Esophagus muscularis mucosa (tissue), 4 donors: ENCODE data around the gene SLC39A11. TPM values are rescaled to one million over a fixed set of nuclear protein-coding genes. Genes with fewer than 3 reads are reported as not detected.

ENCODE experiments used
- DNase-seq: peaks from one replicate; pipeline ENCODE4 v3.0.0-alpha.2; 2017; ENCODE audit errors: extremely low spot score
- H3K27ac ChIP-seq, 4 donors: fragments of 200-600 bp; sonication (generic); replicated peaks in 1 of 4; 1 replicate in 3 of 4; 2 replicates in 1 of 4; pipeline ENCODE4 v1.5.1; 2016 to 2019; ENCODE audit warnings: mild to moderate bottlenecking in 1 of 4
- H3K27me3 ChIP-seq, 4 donors: fragments of 200-600 bp; sonication (generic); one replicate each; pipeline versions ENCODE4 v1.5.1 to v1.6.0; 2016 to 2019
- H3K36me3 ChIP-seq, 4 donors: fragments of 200-600 bp; sonication (generic); one replicate each; pipeline ENCODE4 v1.5.1; 2016 to 2019
- H3K4me1 ChIP-seq, 4 donors: fragments of 200-600 bp; sonication (generic); one replicate each; pipeline ENCODE4 v1.5.1; 2016 to 2019
- H3K4me3 ChIP-seq, 4 donors: fragments of 200-600 bp; sonication (generic); 1 replicate in 2 of 4; 2 replicates in 2 of 4; pipeline ENCODE4 v1.5.1; 2016 to 2019; ENCODE audit warnings: mild to moderate bottlenecking in 4 of 4, moderate library complexity in 1 of 4
- H3K9me3 ChIP-seq, 4 donors: fragments of 200-600 bp; sonication (generic); 1 replicate in 3 of 4; 2 replicates in 1 of 4; pipeline ENCODE4 v1.5.1; 2016 to 2019
- EP300 ChIP-seq: sonication (generic); formaldehyde crosslinking; IDR thresholded peaks from one replicate; pipeline ENCODE4 v1.6.1; 2017; ENCODE audit warnings: antibody characterized with exemption
- POLR2A ChIP-seq: fragments of 450-650 bp; IDR thresholded peaks from one replicate; pipeline ENCODE4 v1.6.1; 2017; ENCODE audit warnings: antibody characterized with exemption, moderate library complexity, mild to moderate bottlenecking, low read depth
- POLR2AphosphoS5 ChIP-seq, 2 donors: sonication (generic); formaldehyde crosslinking; IDR thresholded peaks; one replicate each; pipeline ENCODE4 v1.6.1; 2017; ENCODE audit warnings: antibody characterized with exemption in 2 of 2
- WGBS: methylation state at CpG from one replicate; pipeline ENCODE4 v1.1.5; 2018; 5-methylcytosine and 5-hydroxymethylcytosine counted together
- intact Hi-C: fragments of 100-400 bp; cut with DNase I; formaldehyde crosslinking; loops from one replicate; pipeline ENCODE4 v1.15.1; 2023
- total RNA-seq, 4 donors: library from RNA; depleted of rRNA; stranded (reverse); fragments of >200 nt; gene quantifications; one replicate each; pipeline versions ENCODE4 v1.1.0 to v1.2.1, GENCODE V29; 2016
- TF ChIP-seq, protein P1 (sequence below), 3 experiments: fragments of 200-600 bp in 2 of 3; fragments of 450-650 bp in 1 of 3; sonication (generic) in 2 of 3; IDR thresholded peaks; one replicate each; pipeline ENCODE4 v1.5.1; 2017 to 2019; ENCODE audit warnings: antibody characterized with exemption in 3 of 3, mild to moderate bottlenecking in 2 of 3, moderate library complexity in 1 of 3

Gene SLC39A11
- total RNA-seq, 4 donors from 2014 or later, result 7.5 to 20.2 (median 18.4) TPM

GRCh38 chr17:73030995-73031394 lies 61.5 kb downstream of the SLC39A11 start:
- TF ChIP-seq EP300 (no peak), POLR2A (no peak), POLR2AphosphoS5 (IDR thresholded peaks at IDR 0.05) (no peak)
- TF ChIP-seq, protein P1, sequence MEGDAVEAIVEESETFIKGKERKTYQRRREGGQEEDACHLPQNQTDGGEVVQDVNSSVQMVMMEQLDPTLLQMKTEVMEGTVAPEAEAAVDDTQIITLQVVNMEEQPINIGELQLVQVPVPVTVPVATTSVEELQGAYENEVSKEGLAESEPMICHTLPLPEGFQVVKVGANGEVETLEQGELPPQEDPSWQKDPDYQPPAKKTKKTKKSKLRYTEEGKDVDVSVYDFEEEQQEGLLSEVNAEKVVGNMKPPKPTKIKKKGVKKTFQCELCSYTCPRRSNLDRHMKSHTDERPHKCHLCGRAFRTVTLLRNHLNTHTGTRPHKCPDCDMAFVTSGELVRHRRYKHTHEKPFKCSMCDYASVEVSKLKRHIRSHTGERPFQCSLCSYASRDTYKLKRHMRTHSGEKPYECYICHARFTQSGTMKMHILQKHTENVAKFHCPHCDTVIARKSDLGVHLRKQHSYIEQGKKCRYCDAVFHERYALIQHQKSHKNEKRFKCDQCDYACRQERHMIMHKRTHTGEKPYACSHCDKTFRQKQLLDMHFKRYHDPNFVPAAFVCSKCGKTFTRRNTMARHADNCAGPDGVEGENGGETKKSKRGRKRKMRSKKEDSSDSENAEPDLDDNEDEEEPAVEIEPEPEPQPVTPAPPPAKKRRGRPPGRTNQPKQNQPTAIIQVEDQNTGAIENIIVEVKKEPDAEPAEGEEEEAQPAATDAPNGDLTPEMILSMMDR (IDR thresholded peaks at IDR 0.05), result no peak
- H3K27ac ChIP-seq, result no peak overlapping the region
- H3K36me3 ChIP-seq, result peaks cover 5 to 20% (median 10%) of the 10 kb centered on the region in 4 donors
- H3K4me3 ChIP-seq, result no peak overlapping the region
- H3K27me3 ChIP-seq, result no peaks in the 10 kb centered on the region
- 93% methylated on average over 4 of the region's 4 CpGs for WGBS
- DNase-seq, result no peak
- H3K4me1 ChIP-seq, result peaks cover 0 to 18% (median 11%) of the 10 kb centered on the region in 4 donors
- intact Hi-C loops, result no loop called here
- no peaks in the 10 kb centered on the region for H3K9me3 ChIP-seq

DNA sequence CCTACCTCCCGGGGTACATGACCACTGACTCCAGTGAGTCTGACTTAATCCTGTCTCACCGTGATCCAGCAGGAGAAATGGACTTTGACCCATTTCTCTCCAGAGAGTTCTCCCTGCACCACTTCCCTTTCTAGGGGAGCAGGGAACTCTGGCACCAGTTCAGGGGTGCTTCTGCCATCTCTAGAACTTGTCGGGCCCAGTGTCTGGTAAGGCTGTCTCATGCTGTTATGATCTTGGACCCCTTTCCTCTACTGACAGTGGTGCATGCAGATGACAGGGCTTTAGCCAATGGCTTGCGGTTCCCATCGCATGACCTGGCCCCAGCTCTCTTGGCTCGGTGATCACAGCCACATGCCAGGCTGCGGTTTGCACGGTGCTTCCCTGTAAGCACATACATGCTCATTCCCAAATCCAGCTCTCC lies 62.0 kb downstream of the SLC39A11 start:
- H3K27ac ChIP-seq, result no peak overlapping the region
- H3K4me1 ChIP-seq, result peaks cover 0 to 18% (median 11%) of the 10 kb centered on the region in 4 donors
- H3K4me3 ChIP-seq, result no peak overlapping the region
- no peaks in the 10 kb centered on the region for H3K9me3 ChIP-seq
- peaks cover 5 to 20% (median 10%) of the 10 kb centered on the region in 4 donors for H3K36me3 ChIP-seq
- no peak for TF ChIP-seq POLR2A
- no peak for TF ChIP-seq POLR2AphosphoS5 (IDR thresholded peaks at IDR 0.05)
- TF ChIP-seq, protein P1 (IDR thresholded peaks at IDR 0.05), result no peak
- TF ChIP-seq EP300, result no peak
- DNase-seq, result no peak
- H3K27me3 ChIP-seq, result no peaks in the 10 kb centered on the region
- WGBS, result 86% methylated on average over 8 of the region's 8 CpGs
- intact Hi-C loops, result no loop called here

GRCh38 chr17:73029991-73030390 lies 62.5 kb downstream of the SLC39A11 start:
- DNase-seq, result no peak
- Histone ChIP-seq H3K27ac (no peak overlapping the region), H3K27me3 (no peaks in the 10 kb centered on the region), H3K4me3 (no peak overlapping the region), H3K4me1 (peaks cover 0 to 18% (median 11%) of the 10 kb centered on the region in 4 donors), H3K9me3 (no peaks in the 10 kb centered on the region), H3K36me3 (peaks cover 5 to 20% (median 10%) of the 10 kb centered on the region in 4 donors)
- TF ChIP-seq, protein P1 (IDR thresholded peaks at IDR 0.05), result no peak
- no peak for TF ChIP-seq POLR2AphosphoS5 (IDR thresholded peaks at IDR 0.05)
- intact Hi-C loops, result no loop called here
- 93% methylated on average over 8 of the region's 8 CpGs for WGBS

GRCh38 chr17:73029021-73029420 lies 63.5 kb downstream of the SLC39A11 start:
- Histone ChIP-seq H3K27me3 (no peaks in the 10 kb centered on the region), H3K9me3 (no peaks in the 10 kb centered on the region), H3K4me3 (no peak overlapping the region), H3K4me1 (peaks cover 0 to 18% (median 11%) of the 10 kb centered on the region in 4 donors), H3K36me3 (peaks cover 5 to 23% (median 11%) of the 10 kb centered on the region in 4 donors), H3K27ac (no peak overlapping the region)
- no peak for DNase-seq
- WGBS, result 92% methylated on average over 6 of the region's 6 CpGs
- TF ChIP-seq, protein P1 (IDR thresholded peaks at IDR 0.05), result no peak
- TF ChIP-seq POLR2A (no peak), POLR2AphosphoS5 (IDR thresholded peaks at IDR 0.05) (no peak), EP300 (no peak)
- intact Hi-C loops, result no loop called here

DNA sequence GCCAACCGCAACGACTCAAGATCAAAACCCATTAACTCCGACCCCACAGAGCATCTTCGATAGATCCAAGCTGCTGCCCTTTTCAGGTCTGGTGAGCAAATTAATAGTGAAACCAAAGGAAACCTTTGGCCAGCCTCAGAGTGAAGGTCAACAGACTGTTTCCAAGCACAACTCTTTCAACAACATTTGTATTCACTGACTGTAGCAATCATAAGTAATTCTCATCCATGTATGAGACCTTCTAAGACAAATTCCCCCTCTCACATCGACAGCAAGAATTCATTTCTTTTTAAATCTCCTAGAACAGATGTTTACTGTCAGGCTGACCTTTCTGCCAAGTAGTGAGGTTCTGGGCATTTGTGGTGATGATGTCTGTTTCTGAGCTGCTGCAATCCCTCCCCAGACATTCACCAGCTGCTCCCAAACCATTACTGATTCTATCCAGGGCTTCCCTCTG lies 64.2 kb downstream of the SLC39A11 start:
- H3K4me3 ChIP-seq, result no peak overlapping the region
- no peaks in the 10 kb centered on the region for H3K9me3 ChIP-seq
- intact Hi-C loops, result no loop called here
- no peak for TF ChIP-seq POLR2AphosphoS5 (IDR thresholded peaks at IDR 0.05)
- TF ChIP-seq, protein P1 (IDR thresholded peaks at IDR 0.05), result no peak
- no peak for TF ChIP-seq POLR2A
- TF ChIP-seq EP300, result no peak
- no peak overlapping the region for H3K27ac ChIP-seq
- peaks cover 5 to 25% (median 12%) of the 10 kb centered on the region in 4 donors for H3K36me3 ChIP-seq
- no peaks in the 10 kb centered on the region for H3K27me3 ChIP-seq
- WGBS, result 54% methylated on average over 5 of the region's 5 CpGs
- DNase-seq, result no peak
- H3K4me1 ChIP-seq, result peaks cover 0 to 18% (median 11%) of the 10 kb centered on the region in 4 donors
